NCI-H774 (cell line): ENCODE measurements around the gene SH3GLB1.

ENCODE experiments used
- DNase-seq: peaks from one replicate; lab custom pipeline; 2025; lab: John Stamatoyannopoulos, UW

Gene SH3GLB1

DNA sequence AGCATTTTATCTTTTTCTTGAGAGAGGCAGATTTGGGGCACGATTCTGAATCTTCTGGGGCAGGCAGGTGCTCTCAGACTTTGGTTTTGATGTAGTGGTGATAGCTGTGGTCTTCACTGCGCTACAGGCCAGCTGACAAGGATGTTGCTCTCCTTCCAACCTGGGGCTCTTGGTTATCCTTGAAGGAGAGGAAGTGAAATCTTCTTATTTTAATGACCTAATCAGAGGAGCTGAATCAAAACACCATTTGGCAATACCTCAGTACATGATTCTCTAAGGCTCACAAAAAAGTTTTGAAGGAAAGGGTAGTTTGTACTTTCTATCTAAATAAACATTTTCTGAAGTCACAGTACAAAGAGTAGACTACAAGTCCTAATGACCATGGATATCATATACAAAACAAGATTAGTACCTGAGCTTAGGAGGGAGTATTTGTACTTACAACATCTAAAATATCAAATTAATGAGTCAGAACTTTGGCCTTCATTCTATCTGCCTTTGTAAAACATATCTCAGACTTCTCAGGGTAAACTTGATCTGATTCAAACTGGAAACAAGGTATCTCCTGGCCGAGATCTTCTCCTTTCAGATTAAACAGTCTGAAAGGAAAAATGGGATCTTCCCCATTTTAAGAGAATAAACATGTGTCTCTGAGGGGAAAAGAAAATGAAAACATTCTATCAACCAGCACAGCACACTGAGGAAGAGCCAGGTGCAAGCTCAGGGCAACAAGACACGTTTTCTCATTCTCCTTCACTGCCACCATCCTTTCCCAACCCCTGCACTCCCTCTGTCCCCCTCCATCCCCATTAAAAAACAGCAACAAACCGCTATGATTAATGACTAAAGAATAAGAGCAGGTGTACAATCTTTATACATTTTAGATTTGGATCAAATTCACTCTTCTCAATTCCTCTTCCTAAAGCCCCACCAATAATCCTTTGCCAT is 69.2 kb downstream of the SH3GLB1 start:
- no peak for DNase-seq

DNA sequence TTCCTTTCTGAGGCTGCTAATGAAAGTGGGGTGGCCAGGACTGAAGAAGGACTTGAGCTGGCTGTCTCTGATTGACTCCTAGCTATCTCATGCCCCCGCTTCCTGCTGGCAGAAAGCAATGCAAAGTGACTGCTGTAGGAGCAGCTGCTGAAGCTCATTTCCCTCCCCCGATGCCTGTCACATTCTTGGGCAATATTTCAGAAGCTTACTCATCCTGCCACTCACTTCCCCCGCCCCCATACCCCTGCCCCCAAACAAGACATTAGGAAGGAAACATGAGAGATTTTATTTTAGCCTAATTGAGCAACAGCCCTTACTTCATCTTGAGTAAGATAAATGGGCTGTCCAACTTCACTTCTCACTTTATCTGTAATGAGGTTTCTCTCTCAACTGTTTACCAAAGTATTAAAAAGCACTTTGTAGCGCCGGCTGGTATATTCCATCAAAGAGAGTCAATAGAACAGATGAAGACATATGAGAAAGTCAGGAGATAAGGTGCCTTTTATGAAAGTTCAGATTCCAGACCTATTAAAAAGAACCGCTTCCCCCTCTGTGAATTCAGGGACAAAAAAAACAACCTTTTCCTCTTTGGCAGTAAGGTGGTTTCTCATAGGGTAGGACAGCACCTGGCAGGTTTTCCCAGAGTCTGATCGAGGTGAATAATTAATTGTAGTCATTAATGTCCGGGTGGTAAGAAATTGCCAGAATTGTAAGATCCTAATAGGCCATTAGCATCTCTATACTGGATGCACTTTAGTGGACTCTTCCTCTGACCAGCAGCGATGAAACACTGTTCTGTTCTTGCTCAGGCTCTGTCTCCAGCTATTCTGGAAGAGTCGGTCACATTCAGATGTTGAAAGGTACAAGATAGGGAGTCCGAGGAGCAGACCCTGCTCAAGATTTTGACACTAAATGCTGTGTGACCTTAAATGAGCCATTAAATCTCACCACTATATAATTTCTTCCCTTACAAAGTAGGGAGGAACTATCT is 70.2 kb downstream of the SH3GLB1 start:
- DNase-seq = peak; percentile 62

DNA sequence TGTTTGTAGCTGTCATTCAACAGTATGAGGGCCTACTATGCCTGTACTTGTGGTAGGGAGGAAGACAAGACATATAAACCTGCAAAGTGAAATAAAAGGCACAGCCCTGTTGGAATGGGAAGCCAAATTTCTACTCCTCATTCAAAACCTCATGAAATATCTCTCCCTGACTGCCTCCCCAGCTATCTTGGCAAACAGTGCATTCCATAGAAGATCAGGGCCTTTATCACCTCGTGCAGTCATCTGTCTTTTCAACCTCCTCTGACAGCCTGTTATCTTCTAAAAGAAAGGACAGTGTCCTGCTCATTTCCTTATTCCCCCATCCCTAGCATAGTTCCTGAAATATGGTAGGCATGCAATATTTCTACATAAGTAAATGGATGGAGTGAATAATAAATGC is 71.0 kb downstream of the SH3GLB1 start:
- no peak for DNase-seq

DNA sequence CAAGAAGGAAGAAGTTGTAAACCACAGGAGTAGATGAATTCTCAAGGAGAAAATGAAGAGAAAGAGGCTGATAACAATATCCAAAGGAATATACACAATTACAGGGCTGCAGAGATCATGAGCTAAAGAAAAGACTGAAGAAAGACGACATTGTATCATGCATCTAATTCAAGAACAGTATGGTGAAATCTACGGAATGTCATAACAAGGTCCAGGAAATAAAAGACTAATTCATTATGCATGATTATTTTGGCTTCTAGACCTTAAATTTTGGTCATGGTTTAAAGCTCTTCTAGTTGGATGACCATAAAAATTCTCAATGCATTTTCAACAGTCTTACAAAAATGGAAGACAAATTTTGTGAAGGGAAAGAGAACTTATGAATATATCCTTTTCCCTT is 71.7 kb downstream of the SH3GLB1 start:
- DNase-seq = no peak

DNA sequence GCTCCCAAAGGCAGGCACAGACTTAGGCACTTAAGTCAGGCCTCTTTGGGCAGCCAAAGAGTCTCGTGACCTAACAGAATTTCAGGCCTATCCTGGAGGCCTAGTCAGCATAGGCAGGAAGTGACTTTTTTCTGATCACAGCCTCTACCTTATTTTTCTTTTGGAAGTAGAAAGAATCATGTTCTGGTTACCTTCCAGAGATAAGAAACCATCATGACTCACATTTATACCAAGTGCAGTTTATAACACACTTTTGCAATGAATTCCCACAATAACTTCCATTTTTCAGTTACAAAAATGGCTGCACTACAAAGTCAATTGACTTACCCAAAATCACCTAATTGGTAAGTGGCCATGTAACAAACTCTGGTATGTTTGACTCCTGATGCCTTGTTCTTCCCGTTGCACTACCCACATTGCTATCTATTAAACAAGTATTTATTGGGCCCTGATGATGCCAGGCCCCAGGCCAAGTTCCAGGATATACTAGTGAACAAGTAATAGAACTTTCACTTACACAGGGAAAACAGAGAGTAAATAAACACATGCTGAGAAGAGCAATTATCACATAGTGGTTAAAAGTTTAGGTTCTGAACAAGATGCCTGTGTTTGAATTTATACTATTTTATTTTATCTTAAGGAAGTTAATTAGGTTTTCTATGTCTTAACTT is 74.3 kb downstream of the SH3GLB1 start:
- no peak for DNase-seq

DNA sequence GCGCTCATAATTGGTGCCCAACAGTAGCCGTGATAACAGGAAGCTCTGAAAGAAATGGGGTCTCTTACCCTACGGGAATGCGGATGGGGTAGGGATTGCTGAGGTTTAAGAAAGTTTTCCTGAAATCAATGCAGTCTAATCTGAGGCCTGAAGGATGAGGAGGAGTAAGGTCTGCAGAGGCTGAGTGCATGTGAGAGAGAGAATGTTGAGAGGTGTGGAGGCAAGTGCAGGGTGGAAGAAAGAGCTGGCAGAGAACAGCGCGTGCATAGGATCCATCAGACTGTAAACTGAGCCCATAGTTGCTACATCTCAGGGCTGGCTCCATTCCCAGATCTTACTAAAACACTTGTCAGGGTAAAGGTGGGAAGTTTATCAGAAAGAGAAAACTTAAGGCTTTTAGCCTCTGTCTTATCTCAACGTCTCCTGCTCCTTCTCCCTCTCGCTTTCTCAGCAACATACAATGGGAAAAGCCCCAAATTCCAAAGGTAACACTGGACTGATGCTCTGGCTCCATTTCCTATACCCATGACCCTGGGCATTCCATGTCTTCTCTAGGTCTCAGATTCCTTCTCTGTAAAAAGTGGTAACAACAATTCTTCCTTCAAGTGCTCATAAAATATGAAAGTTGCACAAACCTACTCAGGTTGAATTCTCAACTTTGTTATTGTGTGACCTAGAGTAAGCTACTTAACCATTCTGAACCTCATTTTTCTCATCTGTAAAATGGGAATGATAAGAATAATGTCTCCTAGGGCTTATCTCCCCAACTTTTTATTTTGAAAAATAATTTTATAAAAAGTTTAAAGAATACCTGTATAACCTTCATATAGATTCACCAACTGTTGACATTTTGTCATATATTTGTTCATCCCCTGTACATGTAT is 75.2 kb downstream of the SH3GLB1 start:
- DNase-seq = no peak

DNA sequence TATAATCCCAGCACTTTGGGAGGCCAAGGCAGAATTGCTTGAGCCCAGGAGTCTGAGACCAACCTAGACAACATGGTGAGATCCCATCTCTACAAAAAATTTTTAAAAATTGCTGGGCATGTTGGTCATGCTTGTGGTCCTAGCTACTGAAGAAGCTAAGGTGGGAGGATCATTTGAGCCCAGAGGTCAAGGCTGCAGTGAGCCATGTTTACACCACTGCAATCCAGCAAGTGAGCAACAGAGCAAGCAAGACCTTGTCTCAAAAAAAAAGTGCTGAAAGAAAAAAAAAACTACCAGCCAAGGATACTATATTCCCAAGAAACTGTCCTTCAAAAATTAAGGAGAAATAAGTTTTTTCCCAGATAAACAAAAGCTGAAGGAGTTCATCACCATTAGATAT is 78.1 kb downstream of the SH3GLB1 start:
- no peak for DNase-seq

DNA sequence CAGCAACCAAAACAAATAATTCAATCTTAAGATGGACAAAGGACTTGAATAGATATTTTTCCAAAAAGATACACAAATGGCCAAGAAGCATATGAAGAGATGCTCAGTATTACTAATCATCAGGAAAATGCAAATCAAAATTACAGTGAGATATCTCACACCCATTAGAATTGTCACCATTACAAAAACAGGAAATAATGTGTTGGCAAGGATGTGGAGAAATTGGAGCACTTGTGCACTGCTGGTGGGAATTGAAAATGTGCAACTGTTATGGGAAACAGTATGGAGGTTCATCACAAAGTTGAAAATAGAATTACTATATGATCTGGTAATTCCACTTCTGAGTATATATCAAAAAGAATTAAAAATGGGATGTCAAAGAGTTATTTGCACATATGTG is 83.2 kb downstream of the SH3GLB1 start:
- no peak for DNase-seq

DNA sequence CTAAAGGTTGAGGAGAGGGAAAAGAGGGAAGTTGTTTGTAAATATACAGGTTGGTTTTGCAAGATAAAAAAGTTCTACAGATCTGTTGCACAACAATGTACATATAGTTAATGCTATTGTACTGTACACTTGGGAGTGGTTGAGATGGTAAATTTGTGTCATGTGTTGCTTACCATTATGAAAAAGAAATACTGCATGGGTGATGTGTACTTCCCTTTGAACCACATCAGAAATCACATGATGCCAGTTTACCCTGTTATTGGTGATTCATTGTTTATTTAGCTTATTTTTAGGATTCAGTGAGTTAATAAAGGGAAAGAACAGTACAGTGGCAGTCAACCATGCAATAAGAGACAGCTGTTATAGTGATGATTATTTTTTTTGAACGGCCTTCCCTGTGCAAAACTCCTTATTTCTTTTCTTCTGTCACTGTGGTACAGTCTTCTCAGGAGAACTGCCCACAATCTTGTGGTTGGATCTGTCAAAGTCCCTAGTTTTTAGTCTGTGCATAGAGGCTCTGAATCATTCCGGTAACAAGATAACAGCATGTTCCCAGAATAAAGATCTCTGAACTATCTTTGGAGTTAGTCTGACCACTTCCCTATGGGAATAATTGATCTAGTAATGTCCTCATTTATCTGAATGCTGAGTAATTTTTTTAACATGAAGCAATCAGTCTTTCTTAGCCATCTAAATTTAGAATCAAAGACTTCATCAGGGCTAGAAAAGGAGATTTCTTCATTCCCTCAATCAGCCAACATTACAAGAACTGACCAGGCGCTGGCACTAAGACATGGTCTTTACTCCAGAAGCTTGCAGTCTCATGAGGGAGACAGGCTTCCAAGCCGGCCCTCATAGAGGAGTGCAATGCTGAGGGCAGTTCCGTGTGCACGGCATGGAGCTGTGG is 84.2 kb downstream of the SH3GLB1 start:
- peak; percentile 6 for DNase-seq

DNA sequence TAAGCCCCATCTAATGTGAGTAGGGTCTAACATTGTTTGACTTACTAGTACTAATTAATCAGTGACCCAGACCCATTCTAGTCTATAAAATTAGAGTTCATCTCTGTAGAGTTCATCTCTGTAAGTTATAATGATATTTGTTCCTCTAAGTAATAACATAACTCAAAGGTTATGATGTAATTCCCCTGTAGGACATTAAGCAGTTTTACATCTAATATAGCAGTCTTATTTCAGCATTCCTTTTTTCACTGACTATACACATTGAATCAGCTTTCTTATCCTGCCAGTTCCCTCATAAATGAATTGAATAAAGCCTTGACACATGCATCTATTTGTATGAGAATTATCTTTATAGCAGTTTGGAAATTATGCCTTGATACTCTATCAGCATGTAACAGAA is 90.9 kb downstream of the SH3GLB1 start:
- DNase-seq = no peak
